Stimulated activated CD4-positive, alpha-beta T cell treated with anti-CD3 and anti-CD28 coated beads, Interleukin-1b, Interleukin-23, amount 100 ng/mL, for 1 hour (primary cell): ENCODE data around the gene MED12L.

Experiments used
- DNase-seq, 2 donors: peaks; one replicate each; pipeline ENCODE4 v3.0.0-alpha.2; 2020; ENCODE audit warnings: low read depth in 2 of 2

The MED12L gene

DNA sequence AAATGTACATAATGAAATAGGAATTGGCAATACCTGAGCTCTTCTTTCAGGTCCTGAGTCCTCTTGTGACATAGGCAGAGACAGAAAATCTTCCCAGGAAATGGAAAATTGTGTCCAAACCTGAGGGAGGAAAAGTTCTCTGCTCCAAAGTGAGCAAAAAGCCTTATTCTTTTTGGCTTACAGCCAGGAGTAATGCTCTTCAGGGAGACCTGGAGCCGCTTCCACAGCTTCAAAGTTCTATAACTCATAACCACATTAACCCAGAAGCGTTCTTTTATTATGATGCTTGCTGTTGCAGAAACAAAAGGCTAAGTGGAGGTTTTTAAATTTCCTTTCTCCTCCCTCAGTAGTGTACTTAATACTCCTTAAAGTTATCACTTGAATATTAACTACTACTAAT lies 374.8 kb downstream of the MED12L start:
- no peak for DNase-seq

DNA sequence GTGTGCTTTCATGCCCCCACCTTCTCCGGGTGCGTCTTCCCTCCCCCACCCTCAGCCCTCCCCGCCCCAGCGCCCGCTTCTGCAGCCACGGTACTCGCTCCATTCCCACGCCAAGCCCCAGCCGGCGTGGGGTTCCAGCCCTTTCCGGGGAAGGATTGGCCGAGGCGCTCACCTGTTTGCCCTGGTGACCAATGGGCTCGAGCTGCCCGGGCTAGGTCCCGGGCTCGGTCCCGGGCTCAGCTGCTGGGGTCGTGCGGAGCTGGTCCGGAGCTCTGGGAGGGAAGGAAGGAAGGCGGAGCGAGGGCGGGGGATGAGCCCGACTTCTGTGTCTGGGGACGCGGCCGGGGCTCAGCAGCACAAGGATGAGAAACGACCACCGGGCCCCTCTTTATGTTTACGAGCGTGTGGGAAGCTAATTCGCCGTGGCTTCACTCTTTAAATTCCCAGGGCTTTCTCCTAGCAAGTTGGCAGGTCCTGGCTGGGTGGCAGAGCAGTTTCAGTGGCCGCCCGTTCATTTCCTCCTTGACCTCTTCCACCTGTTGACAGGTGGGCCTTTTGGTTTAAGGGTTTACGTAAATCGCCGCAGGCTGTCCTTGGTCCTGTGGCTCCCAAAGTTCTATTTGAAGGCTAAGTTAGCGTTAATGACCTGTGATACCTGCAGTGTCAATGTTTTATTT lies 375.4 kb downstream of the MED12L start, which contains the start of gene IGSF10:
Gene IGSF10, minus strand, starts transcription at position 288 of the 677 bp plus-strand sequence. CDS start 2,352 bp downstream, outside the sequence.
- DNase-seq, result no peak

- DNase-seq, result no peak
Measured at GRCh38 chr3:151462278-151462780, 376.9 kb downstream of the MED12L start.

GRCh38 chr3:151462991-151463390 lies 377.5 kb downstream of the MED12L start:
- no peak for DNase-seq

DNA sequence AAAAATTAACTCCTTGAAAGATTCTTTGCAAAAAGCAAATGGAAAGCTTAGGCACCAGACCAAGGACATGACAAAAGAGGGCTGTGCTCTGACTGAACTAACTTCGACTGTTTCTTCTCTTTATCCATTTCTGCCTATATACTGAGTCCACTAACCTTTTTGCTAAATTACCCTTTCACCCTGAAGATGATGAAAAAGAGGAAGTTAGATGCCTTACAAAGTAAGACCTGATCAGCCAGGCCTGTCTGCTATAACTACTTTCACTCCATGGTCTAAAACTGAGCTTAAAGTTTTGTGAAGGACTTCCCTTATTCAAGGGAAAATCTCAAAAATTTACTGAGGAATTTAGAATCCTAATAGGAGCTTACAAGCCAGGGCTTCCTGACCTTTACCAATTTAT lies 381.6 kb downstream of the MED12L start:
- DNase-seq, result no peak

GRCh38 chr3:151468284-151468917 lies 382.9 kb downstream of the MED12L start:
- DNase-seq, result no peak

DNA sequence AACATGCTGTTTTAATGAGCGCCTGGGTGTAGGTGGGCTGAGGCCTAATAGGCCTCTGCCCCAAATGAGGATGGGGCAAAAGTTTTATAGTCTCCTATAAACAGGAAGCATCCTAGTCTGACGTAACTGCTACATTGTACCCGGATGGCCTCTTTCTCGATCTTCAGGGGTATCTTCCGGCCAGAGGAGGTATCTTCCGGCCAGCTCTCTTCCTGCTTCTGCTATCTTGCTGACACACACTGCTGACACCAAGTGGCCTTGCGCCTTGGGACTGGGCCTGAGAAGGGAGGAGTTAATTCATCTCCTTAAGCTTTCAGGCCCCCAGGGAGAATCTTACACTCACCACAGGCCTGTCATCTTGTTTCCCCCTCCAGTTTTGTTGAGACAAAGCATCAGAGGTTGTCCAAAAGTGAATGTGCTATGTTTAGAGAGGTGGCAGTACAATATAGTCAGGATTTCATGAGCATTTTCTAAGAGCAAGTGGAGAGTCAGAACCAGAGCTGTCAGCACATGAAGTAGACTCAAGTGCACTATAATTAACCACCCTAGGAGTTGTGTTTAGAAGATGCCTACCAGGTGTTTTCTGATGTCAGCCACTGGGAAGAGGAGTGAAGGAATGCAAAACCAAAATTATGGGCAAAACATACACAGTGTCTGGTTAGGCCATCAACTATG lies 391.0 kb downstream of the MED12L start:
- no peak for DNase-seq

- DNase-seq, result no peak
Measured at GRCh38 chr3:151477591-151478334, 392.3 kb downstream of the MED12L start.

DNA sequence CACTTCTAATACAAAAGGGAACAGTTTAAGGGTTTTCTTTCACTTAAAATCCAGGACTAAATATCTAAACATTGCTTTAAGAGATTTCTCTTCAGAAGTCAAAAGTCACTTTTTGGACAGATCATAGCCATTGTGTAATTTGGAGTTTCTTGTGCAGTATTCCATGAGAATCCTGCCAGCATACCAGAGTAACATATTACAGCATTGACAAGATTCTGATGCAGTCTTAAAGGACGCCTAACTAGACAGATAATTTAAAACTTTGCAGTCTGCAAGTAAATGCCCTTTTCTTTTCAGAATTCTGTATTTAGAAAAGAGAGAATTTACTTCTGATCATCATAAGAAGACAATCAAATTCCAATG lies 392.9 kb downstream of the MED12L start:
- DNase-seq, result no peak

- no peak for DNase-seq
Measured at GRCh38 chr3:151479452-151479851, 394.0 kb downstream of the MED12L start.

- DNase-seq, result no peak
Measured at GRCh38 chr3:151480492-151480891, 395.0 kb downstream of the MED12L start.

- no peak for DNase-seq
Measured at GRCh38 chr3:151483488-151483887, 398.0 kb downstream of the MED12L start.

DNA sequence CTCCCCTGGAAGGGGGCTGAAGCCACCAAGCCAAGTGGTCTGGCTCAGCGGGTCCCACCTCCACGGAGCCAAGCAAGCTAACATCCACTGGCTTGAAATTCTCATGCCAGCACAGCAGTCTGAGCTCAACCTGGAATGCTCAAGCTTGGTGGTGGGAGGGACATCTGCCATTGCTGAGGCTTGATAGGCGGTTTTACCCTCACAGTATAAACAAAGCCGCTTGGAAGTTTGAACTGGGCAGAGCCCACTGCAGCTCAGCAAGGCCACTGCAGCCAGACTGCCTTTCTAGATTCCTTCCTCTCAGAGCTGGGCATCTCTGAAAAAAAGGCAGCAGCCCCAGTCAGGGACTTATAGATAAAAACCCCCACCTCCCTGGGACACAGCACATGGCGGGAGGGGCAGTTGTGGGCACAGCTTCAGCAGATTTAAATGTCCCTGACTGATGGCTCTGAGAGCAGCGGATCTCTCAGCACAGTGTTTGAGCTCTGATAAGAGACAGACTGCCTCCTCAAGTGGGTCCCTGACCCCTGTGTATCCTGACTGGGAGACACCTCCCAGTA lies 398.6 kb downstream of the MED12L start:
- no peak for DNase-seq
